HepG2 (cell line): ENCODE data around the gene TMCC1. TPM values are rescaled to one million over a fixed set of nuclear protein-coding genes. Genes with fewer than 3 reads are reported as not detected.
A peak's percentile ranks its signal among the peaks of the same experiment; 100 is the strongest.

Experiments used
- ATAC-seq: fragments of 200-7000 bp; cut with Tn5 transposase; 3 replicates; pipeline ENCODE4 v1.9.1; 2020; ENCODE audit warnings: mild to moderate bottlenecking, moderate library complexity
- BruUV-seq: library from RNA; stranded (reverse); fragments of 400-500 nt; replicated peaks from 2 replicates; lab custom pipeline; 2021; lab: Mats Ljungman, UMichigan
- CTCF ChIA-PET: fragments of 300-600 bp; formaldehyde crosslinking; extraction: SDS; loops from one replicate; lab custom pipeline; 2021; ENCODE audit warnings: low total read pairs, inconsistent platforms, low intra/inter-chr PET ratio; lab: Yijun Ruan, JAX
- POLR2A ChIA-PET: fragments of 350-600 bp; sonication (Branson Sonifier 250); formaldehyde crosslinking; loops from one replicate; lab custom pipeline; 2020; ENCODE audit warnings: antibody characterized with exemption, inconsistent platforms; lab: Yijun Ruan, JAX
- DNase-seq: peaks from one replicate; pipeline ENCODE4 v3.0.0-alpha.2; 2015; ENCODE audit warnings: low spot score
- FAIRE-seq: peaks from 3 replicates; lab custom pipeline; 2011; peaks lifted over from hg19 to GRCh38; lab: Jason Lieb, UNC
- H2AFZ ChIP-seq: one replicate; pipeline ENCODE4 v1.6.1; 2011; ENCODE audit warnings: low read length, inconsistent platforms
- H3K27ac ChIP-seq: fragments of 300-600 bp; 3 replicates; pipeline ENCODE4 v1.8.0; 2011; ENCODE audit warnings: mixed run types, mild to moderate bottlenecking, mixed read lengths, low read length, inconsistent platforms; ENCODE audit not compliant: insufficient read depth; ENCODE audit errors: extremely low read length
- H3K27me3 ChIP-seq, 2 experiments: fragments of 200-600 bp in 1 of 2; 2 replicates in 1 of 2; 3 replicates in 1 of 2; pipeline versions ENCODE4 v1.6.0 to v1.8.0; 2011; ENCODE audit warnings: low read length in 2 of 2, mild to moderate bottlenecking in 2 of 2, moderate library complexity in 2 of 2, inconsistent platforms in 1 of 2; ENCODE audit not compliant: insufficient read depth in 2 of 2, control insufficient read depth in 1 of 2
- H3K36me3 ChIP-seq, 2 experiments: fragments of 200-600 bp in 1 of 2; replicated peaks in 1 of 2; 2 replicates in 1 of 2; 3 replicates in 1 of 2; pipeline versions ENCODE4 v1.5.1 to v1.8.0; 2011; ENCODE audit warnings: low read length in 2 of 2, inconsistent platforms in 1 of 2; ENCODE audit not compliant: insufficient read depth in 2 of 2, control insufficient read depth in 1 of 2
- H3K4me1 ChIP-seq: 2 replicates; pipeline ENCODE4 v1.5.1; 2012; ENCODE audit warnings: low read length, inconsistent platforms; ENCODE audit not compliant: insufficient read depth
- H3K4me2 ChIP-seq: 2 replicates; pipeline ENCODE4 v1.6.0; 2011; ENCODE audit warnings: low read depth, low read length, inconsistent platforms
- H3K4me3 ChIP-seq, 3 experiments: fragments of 200-600 bp in 1 of 3; sonication (generic), shearing (Covaris generic) in 1 of 3; replicated peaks in 1 of 3; 2 replicates each; pipeline ENCODE4 v1.5.1; 2011 to 2016; ENCODE audit warnings: low read length in 3 of 3, inconsistent platforms in 2 of 3, low read depth in 2 of 3, mild to moderate bottlenecking in 2 of 3, control low read depth in 1 of 3, mixed read lengths in 1 of 3; ENCODE audit not compliant: insufficient read depth in 1 of 3
- H3K79me2 ChIP-seq: one replicate; pipeline ENCODE4 v1.6.1; 2011; ENCODE audit warnings: low read length, inconsistent platforms; ENCODE audit not compliant: insufficient read depth
- H3K9ac ChIP-seq: 2 replicates; pipeline ENCODE4 v1.6.0; 2011; ENCODE audit warnings: mild to moderate bottlenecking, low read depth, low read length, inconsistent platforms; ENCODE audit not compliant: insufficient read depth
- H3K9me3 ChIP-seq: 2 replicates; pipeline ENCODE4 v1.5.1; 2012; ENCODE audit warnings: mild to moderate bottlenecking, low read length
- H4K20me1 ChIP-seq: 2 replicates; pipeline ENCODE4 v1.6.0; 2011; ENCODE audit warnings: inconsistent platforms, mild to moderate bottlenecking, low read length, moderate library complexity; ENCODE audit not compliant: insufficient read depth
- ADNP ChIP-seq: sonication (generic); formaldehyde crosslinking; IDR thresholded peaks from 2 replicates; pipeline ENCODE4 v1.4.0; 2020; ENCODE audit warnings: missing genetic modification reagents
- EEA1 ChIP-seq: sonication (generic); formaldehyde crosslinking; IDR thresholded peaks from 2 replicates; pipeline ENCODE4 v1.5.1; 2020; ENCODE audit warnings: mild to moderate bottlenecking, missing genetic modification reagents, borderline replicate concordance
- KLF12 ChIP-seq: sonication (generic); formaldehyde crosslinking; IDR thresholded peaks from 2 replicates; pipeline ENCODE4 v1.4.0; 2020; ENCODE audit warnings: missing genetic modification reagents, borderline replicate concordance
- KLF13 ChIP-seq: sonication (generic); formaldehyde crosslinking; IDR thresholded peaks from 2 replicates; pipeline ENCODE4 v1.4.0; 2020; ENCODE audit warnings: mild to moderate bottlenecking, missing genetic modification reagents
- KMT2B ChIP-seq: IDR thresholded peaks from 2 replicates; pipeline ENCODE4 v1.6.1; 2016; ENCODE audit warnings: missing genetic modification reagents, missing compliant biosample characterization
- RBM39 ChIP-seq: fragments of 200-400 bp; formaldehyde crosslinking; IDR thresholded peaks from one replicate; pipeline ENCODE4 v1.6.1; 2018; ENCODE audit warnings: antibody characterized with exemption, mild to moderate bottlenecking, low read depth, low read length; ENCODE audit not compliant: poor library complexity, severe bottlenecking
- SAP130 ChIP-seq: IDR thresholded peaks from 2 replicates; pipeline ENCODE4 v1.6.1; 2016; ENCODE audit warnings: low read depth
- SMC3 ChIP-seq: IDR thresholded peaks from 2 replicates; pipeline ENCODE4 v1.6.1; 2011; ENCODE audit warnings: low read length, improper control_type of control experiment
- TEAD3 ChIP-seq: optimal IDR thresholded peaks from 2 replicates; pipeline ENCODE3; 2016; ENCODE audit warnings: borderline replicate concordance
- TSC22D2 ChIP-seq: sonication (generic); formaldehyde crosslinking; IDR thresholded peaks from 2 replicates; pipeline ENCODE4 v1.5.1; 2020; ENCODE audit warnings: missing genetic modification reagents, mild to moderate bottlenecking, borderline replicate concordance
- WGBS: methylation state at CpG from one replicate; pipeline ENCODE4 v1.1.6; 2017; ENCODE audit warnings: low lambda C conversion rate; 5-methylcytosine and 5-hydroxymethylcytosine counted together
- in situ Hi-C: cut with HindIII; loops from 2 replicates; pipeline ENCODE4 v1.10.0; 2017; ENCODE audit warnings: low pct_unique_long_range_greater_than_20kb; ENCODE audit not compliant: extremely low pct_ligation_motif_present
- intact Hi-C: fragments of 100-400 bp; cut with micrococcal nuclease; formaldehyde crosslinking; loops from one replicate; pipeline ENCODE4 v1.10.0; 2022; ENCODE audit not compliant: unreplicated experiment
- polyA plus RNA-seq, 8 experiments: library from polyadenylated mRNA; depleted of rRNA in 3 of 8; stranded (reverse) in 7 of 8; unstranded in 1 of 8; fragments of >200 nt; fragmentation: Illumina TruSeq in 4 of 8; extraction: Trizol in 4 of 8; gene quantifications; 2 replicates each; pipeline versions ENCODE4 v1.2.1 to v1.2.3, GENCODE V29; 2011 to 2016; ENCODE audit warnings: low read depth in 4 of 8, missing spikeins in 1 of 8, mixed read lengths in 1 of 8; ENCODE audit not compliant: insufficient read depth in 1 of 8
- total RNA-seq, 5 experiments: library from RNA; depleted of rRNA; stranded (reverse); fragments of >200 nt; fragmentation: Illumina TruSeq; extraction: Trizol; gene quantifications; 2 replicates each; pipeline ENCODE4 v1.2.3, GENCODE V29; 2016; ENCODE audit warnings: low read depth in 1 of 5
- TF ChIP-seq, protein P1 (sequence below): sonication (generic); formaldehyde crosslinking; IDR thresholded peaks from 2 replicates; pipeline ENCODE4 v1.8.0; 2022; ENCODE audit warnings: mild to moderate bottlenecking, missing genetic modification reagents, moderate library complexity
- TF ChIP-seq, protein P2 (sequence below): sonication (generic); formaldehyde crosslinking; IDR thresholded peaks from 2 replicates; pipeline ENCODE4 v1.4.0; 2020; ENCODE audit warnings: mild to moderate bottlenecking, missing genetic modification reagents, borderline replicate concordance
- TF ChIP-seq, protein P3 (sequence below): sonication (generic); formaldehyde crosslinking; IDR thresholded peaks from 2 replicates; pipeline ENCODE4 v1.4.0; 2020; ENCODE audit warnings: mild to moderate bottlenecking, missing genetic modification reagents, borderline replicate concordance
- TF ChIP-seq, protein P4 (sequence below): sonication (generic); formaldehyde crosslinking; IDR thresholded peaks from 2 replicates; pipeline ENCODE4 v1.5.0; 2020; ENCODE audit warnings: mild to moderate bottlenecking, missing genetic modification reagents

The TMCC1 gene
- total and polyA plus RNA-seq, 2 of the 13 experiments (the other 11 are each of a cell fraction or from before 2014, with no cell fraction given), result 12.1 to 264 TPM

- TF ChIP-seq SAP130 (CRISPR knock-in tag) (peak; percentile 15; the same call in 1 of the 2 replicates), TEAD3 (CRISPR knock-in tag) (no peak), KMT2B (CRISPR knock-in tag) (0 out of 2 replicates have a peak, but pooled peaks have one; percentile 24)
- TF ChIP-seq, protein P1, sequence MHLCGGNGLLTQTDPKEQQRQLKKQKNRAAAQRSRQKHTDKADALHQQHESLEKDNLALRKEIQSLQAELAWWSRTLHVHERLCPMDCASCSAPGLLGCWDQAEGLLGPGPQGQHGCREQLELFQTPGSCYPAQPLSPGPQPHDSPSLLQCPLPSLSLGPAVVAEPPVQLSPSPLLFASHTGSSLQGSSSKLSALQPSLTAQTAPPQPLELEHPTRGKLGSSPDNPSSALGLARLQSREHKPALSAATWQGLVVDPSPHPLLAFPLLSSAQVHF (CRISPR knock-in tag), result no peak
Observed at GRCh38 chr3:129690406-129690805, 203.1 kb downstream of the TMCC1 start (continued).

- no peaks in the 10 kb centered on the region; a peak in 1 of 5 replicates for H3K27me3 ChIP-seq
- peaks cover 49% of the 10 kb centered on the region for H3K79me2 ChIP-seq
- ATAC-seq (no peak), DNase-seq (no peak), FAIRE-seq (no peak)
- H3K9ac ChIP-seq, result no peak overlapping the region
- TF ChIP-seq, protein P2, sequence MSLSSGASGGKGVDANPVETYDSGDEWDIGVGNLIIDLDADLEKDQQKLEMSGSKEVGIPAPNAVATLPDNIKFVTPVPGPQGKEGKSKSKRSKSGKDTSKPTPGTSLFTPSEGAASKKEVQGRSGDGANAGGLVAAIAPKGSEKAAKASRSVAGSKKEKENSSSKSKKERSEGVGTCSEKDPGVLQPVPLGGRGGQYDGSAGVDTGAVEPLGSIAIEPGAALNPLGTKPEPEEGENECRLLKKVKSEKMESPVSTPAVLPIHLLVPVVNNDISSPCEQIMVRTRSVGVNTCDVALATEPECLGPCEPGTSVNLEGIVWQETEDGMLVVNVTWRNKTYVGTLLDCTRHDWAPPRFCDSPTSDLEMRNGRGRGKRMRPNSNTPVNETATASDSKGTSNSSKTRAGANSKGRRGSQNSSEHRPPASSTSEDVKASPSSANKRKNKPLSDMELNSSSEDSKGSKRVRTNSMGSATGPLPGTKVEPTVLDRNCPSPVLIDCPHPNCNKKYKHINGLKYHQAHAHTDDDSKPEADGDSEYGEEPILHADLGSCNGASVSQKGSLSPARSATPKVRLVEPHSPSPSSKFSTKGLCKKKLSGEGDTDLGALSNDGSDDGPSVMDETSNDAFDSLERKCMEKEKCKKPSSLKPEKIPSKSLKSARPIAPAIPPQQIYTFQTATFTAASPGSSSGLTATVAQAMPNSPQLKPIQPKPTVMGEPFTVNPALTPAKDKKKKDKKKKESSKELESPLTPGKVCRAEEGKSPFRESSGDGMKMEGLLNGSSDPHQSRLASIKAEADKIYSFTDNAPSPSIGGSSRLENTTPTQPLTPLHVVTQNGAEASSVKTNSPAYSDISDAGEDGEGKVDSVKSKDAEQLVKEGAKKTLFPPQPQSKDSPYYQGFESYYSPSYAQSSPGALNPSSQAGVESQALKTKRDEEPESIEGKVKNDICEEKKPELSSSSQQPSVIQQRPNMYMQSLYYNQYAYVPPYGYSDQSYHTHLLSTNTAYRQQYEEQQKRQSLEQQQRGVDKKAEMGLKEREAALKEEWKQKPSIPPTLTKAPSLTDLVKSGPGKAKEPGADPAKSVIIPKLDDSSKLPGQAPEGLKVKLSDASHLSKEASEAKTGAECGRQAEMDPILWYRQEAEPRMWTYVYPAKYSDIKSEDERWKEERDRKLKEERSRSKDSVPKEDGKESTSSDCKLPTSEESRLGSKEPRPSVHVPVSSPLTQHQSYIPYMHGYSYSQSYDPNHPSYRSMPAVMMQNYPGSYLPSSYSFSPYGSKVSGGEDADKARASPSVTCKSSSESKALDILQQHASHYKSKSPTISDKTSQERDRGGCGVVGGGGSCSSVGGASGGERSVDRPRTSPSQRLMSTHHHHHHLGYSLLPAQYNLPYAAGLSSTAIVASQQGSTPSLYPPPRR (CRISPR knock-in tag), result no peak
- no peak for TF ChIP-seq KLF12 (CRISPR knock-in tag)
- TF ChIP-seq EEA1 (CRISPR knock-in tag), result no peak
- no peak for TF ChIP-seq RBM39
- no peak for TF ChIP-seq TSC22D2 (CRISPR knock-in tag)
- TF ChIP-seq ADNP (CRISPR knock-in tag), result no peak
- TF ChIP-seq KLF13 (CRISPR knock-in tag), result no peak
- TF ChIP-seq, protein P3, sequence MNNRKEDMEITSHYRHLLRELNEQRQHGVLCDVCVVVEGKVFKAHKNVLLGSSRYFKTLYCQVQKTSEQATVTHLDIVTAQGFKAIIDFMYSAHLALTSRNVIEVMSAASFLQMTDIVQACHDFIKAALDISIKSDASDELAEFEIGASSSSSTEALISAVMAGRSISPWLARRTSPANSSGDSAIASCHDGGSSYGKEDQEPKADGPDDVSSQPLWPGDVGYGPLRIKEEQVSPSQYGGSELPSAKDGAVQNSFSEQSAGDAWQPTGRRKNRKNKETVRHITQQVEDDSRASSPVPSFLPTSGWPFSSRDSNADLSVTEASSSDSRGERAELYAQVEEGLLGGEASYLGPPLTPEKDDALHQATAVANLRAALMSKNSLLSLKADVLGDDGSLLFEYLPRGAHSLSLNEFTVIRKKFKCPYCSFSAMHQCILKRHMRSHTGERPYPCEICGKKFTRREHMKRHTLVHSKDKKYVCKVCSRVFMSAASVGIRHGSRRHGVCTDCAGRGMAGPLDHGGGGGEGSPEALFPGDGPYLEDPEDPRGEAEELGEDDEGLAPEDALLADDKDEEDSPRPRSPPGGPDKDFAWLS (CRISPR knock-in tag), result no peak
- TF ChIP-seq, protein P4, sequence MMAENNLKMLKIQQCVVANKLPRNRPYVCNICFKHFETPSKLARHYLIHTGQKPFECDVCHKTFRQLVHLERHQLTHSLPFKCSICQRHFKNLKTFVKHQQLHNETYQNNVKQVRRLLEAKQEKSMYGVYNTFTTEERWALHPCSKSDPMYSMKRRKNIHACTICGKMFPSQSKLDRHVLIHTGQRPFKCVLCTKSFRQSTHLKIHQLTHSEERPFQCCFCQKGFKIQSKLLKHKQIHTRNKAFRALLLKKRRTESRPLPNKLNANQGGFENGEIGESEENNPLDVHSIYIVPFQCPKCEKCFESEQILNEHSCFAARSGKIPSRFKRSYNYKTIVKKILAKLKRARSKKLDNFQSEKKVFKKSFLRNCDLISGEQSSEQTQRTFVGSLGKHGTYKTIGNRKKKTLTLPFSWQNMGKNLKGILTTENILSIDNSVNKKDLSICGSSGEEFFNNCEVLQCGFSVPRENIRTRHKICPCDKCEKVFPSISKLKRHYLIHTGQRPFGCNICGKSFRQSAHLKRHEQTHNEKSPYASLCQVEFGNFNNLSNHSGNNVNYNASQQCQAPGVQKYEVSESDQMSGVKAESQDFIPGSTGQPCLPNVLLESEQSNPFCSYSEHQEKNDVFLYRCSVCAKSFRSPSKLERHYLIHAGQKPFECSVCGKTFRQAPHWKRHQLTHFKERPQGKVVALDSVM (CRISPR knock-in tag), result no peak
- no peak for TF ChIP-seq SMC3
- H2AFZ ChIP-seq, result no peak overlapping the region
- in situ Hi-C loops (no loop called here), intact Hi-C loops (loop anchor here (5.0 kb wide), 1 partner anchor 37 kb away; no protein-coding TSS in a partner anchor)
- CTCF ChIA-PET, result no interaction called here
- H3K9me3 ChIP-seq, result no peaks in the 10 kb centered on the region
- POLR2A ChIA-PET, result interaction anchor here (1.3 to 1.6 kb wide), 2 partner anchors 61 to 95 kb away, joined by 5 to 6 read pairs; no protein-coding TSS in a partner anchor
- peak overlapping the region; percentile 79 for H3K27ac ChIP-seq
- H3K4me2 ChIP-seq, result peak overlapping the region; percentile 78; the same call in 1 of the 2 replicates
- peaks cover 54% of the 10 kb centered on the region for H3K4me1 ChIP-seq
- BruUV-seq, result no TSS peak
- H3K4me3 ChIP-seq, result peak overlapping the region in 1 of 3 experiments; percentile 73; a peak in 1 of 6 replicates
- H3K36me3 ChIP-seq, result no peaks in the 10 kb centered on the region; a peak in 1 of 5 replicates
- 67% methylated on average over 3 of the region's 3 CpGs for WGBS
- no peaks in the 10 kb centered on the region for H4K20me1 ChIP-seq
Observed at GRCh38 chr3:129689036-129689435, 204.5 kb downstream of the TMCC1 start.
